ENCODE measurements around the gene ENTREP1.

The ENTREP1 gene

GRCh38 chr9:69334317-69334716, 9.3 kb downstream of the ENTREP1 start:
- Histone ChIP-seq H4K8ac (ENCODE audit: low read length) (no peak overlapping the region), H3K18ac (ENCODE audit: low read depth in 1 of 2, low read length in 2 of 2) (no peak overlapping the region)

GRCh38 chr9:69339620-69340019, 14.6 kb downstream of the ENTREP1 start:
- H3K23ac ChIP-seq (ENCODE audit: low read length in 2 of 2): no peak overlapping the region
- no peak overlapping the region for H4K91ac ChIP-seq (ENCODE audit: low read length)
- no peaks in the 10 kb centered on the region for H3K79me1 ChIP-seq (replicated peaks; ENCODE audit: low read length, poor library complexity, severe bottlenecking)
- H3K9ac ChIP-seq (ENCODE audit: low read length): no peak overlapping the region
- H3K4ac ChIP-seq (ENCODE audit: low read depth in 1 of 2, low read length in 2 of 2): no peak overlapping the region
- H2BK15ac ChIP-seq (ENCODE audit: low read depth, poor library complexity, severe bottlenecking): no peak overlapping the region
- 75% methylated on average over 1 of the region's 2 CpGs for WGBS
- H2AK5ac ChIP-seq (ENCODE audit: low read length, severe bottlenecking): no peak overlapping the region
- H3K27me3 ChIP-seq (ENCODE audit: control insufficient read depth in 1 of 2, insufficient read depth in 1 of 2, low read length in 2 of 2): no peaks in the 10 kb centered on the region
- H2BK120ac ChIP-seq (ENCODE audit: low read depth, low read length): no peak overlapping the region
- no peak overlapping the region for H2BK12ac ChIP-seq (ENCODE audit: low read length in 2 of 2)
- H3K36me3 ChIP-seq (ENCODE audit: control insufficient read depth in 1 of 2, insufficient read depth in 2 of 2, low read depth in 1 of 2, low read length in 2 of 2): no peaks in the 10 kb centered on the region
- H3K9me3 ChIP-seq (ENCODE audit: control insufficient read depth, low read length): no peaks in the 10 kb centered on the region
- H2BK5ac ChIP-seq (ENCODE audit: low read depth, low read length, poor library complexity, severe bottlenecking): no peak overlapping the region
- no peak overlapping the region for H3K4me2 ChIP-seq (ENCODE audit: low read length, poor library complexity, severe bottlenecking)
- no peak overlapping the region for H3K14ac ChIP-seq (ENCODE audit: low read length in 2 of 2)
- H3K18ac ChIP-seq (ENCODE audit: low read depth in 1 of 2, low read length in 2 of 2): no peak overlapping the region
- no peak for DNase-seq
- no peak overlapping the region for H3K4me3 ChIP-seq (ENCODE audit: insufficient read depth in 1 of 2, low read depth in 1 of 2, low read length in 2 of 2)
- H4K8ac ChIP-seq (ENCODE audit: low read length): no peak overlapping the region
- H3K4me1 ChIP-seq (ENCODE audit: control insufficient read depth, insufficient read depth, low read depth, low read length): no peaks in the 10 kb centered on the region
- no peak overlapping the region for H2AFZ ChIP-seq (ENCODE audit: low read depth, low read length)
- no peak overlapping the region for H3K27ac ChIP-seq (ENCODE audit: low read length, poor library complexity, severe bottlenecking)

More at GRCh38 chr9:69334317-69334716, 9.3 kb downstream of the ENTREP1 start:
- no peak overlapping the region for H2BK5ac ChIP-seq (ENCODE audit: low read depth, low read length, poor library complexity, severe bottlenecking)
- no peak overlapping the region for H3K4me3 ChIP-seq (ENCODE audit: insufficient read depth in 1 of 2, low read depth in 1 of 2, low read length in 2 of 2)
- H4K91ac ChIP-seq (ENCODE audit: low read length): no peak overlapping the region
- H3K27ac ChIP-seq (ENCODE audit: low read length, poor library complexity, severe bottlenecking): no peak overlapping the region
- no peak overlapping the region for H3K23ac ChIP-seq (ENCODE audit: low read length in 2 of 2)
- H2BK120ac ChIP-seq (ENCODE audit: low read depth, low read length): no peak overlapping the region
- no peaks in the 10 kb centered on the region for H3K4me1 ChIP-seq (ENCODE audit: control insufficient read depth, insufficient read depth, low read depth, low read length)
- no peak for DNase-seq
- H2BK12ac ChIP-seq (ENCODE audit: low read length in 2 of 2): no peak overlapping the region
- no peak overlapping the region for H3K14ac ChIP-seq (ENCODE audit: low read length in 2 of 2)
- H3K36me3 ChIP-seq (ENCODE audit: control insufficient read depth in 1 of 2, insufficient read depth in 2 of 2, low read depth in 1 of 2, low read length in 2 of 2): no peaks in the 10 kb centered on the region
- H2AFZ ChIP-seq (ENCODE audit: low read depth, low read length): no peak overlapping the region
- peaks cover 0 to 7% of the 10 kb centered on the region in 2 experiments for H3K27me3 ChIP-seq (ENCODE audit: control insufficient read depth in 1 of 2, insufficient read depth in 1 of 2, low read length in 2 of 2)
- H3K4ac ChIP-seq (ENCODE audit: low read depth in 1 of 2, low read length in 2 of 2): no peak overlapping the region
- H2BK15ac ChIP-seq (ENCODE audit: low read depth, poor library complexity, severe bottlenecking): no peak overlapping the region
- H3K9ac ChIP-seq (ENCODE audit: low read length): no peak overlapping the region
- H2AK5ac ChIP-seq (ENCODE audit: low read length, severe bottlenecking): no peak overlapping the region
- H3K79me1 ChIP-seq (replicated peaks; ENCODE audit: low read length, poor library complexity, severe bottlenecking): no peaks in the 10 kb centered on the region
- no peaks in the 10 kb centered on the region for H3K9me3 ChIP-seq (ENCODE audit: control insufficient read depth, low read length)
- H3K4me2 ChIP-seq (ENCODE audit: low read length, poor library complexity, severe bottlenecking): no peak overlapping the region

DNA sequence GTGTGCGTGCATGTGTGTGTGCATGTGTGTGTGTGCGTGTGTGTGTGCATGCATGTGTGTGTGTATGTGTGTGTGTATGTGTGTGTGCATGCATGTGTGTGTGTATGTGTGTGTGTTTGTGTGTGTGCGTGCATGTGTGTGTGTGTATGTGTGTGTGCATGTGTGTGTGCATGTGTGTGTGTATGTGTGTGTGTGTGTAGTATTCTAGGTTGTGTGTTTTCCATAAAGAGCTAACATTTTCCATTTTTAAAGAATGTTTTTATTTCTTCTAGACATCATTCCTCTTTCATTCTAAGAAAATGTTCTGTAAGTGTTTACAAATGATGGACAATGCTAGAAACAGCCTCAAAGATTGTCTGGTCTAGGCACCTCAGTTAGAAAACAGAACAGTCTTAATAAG, 15.6 kb downstream of the ENTREP1 start:
- H2BK120ac ChIP-seq (ENCODE audit: low read depth, low read length): no peak overlapping the region
- H3K4me2 ChIP-seq (ENCODE audit: low read length, poor library complexity, severe bottlenecking): no peak overlapping the region
- no peak overlapping the region for H3K14ac ChIP-seq (ENCODE audit: low read length in 2 of 2)
- H4K91ac ChIP-seq (ENCODE audit: low read length): no peak overlapping the region
- H2BK15ac ChIP-seq (ENCODE audit: low read depth, poor library complexity, severe bottlenecking): no peak overlapping the region
- H3K9ac ChIP-seq (ENCODE audit: low read length): no peak overlapping the region
- no peaks in the 10 kb centered on the region for H3K27me3 ChIP-seq (ENCODE audit: control insufficient read depth in 1 of 2, insufficient read depth in 1 of 2, low read length in 2 of 2)
- H3K4me3 ChIP-seq (ENCODE audit: insufficient read depth in 1 of 2, low read depth in 1 of 2, low read length in 2 of 2): no peak overlapping the region
- no peak overlapping the region for H4K8ac ChIP-seq (ENCODE audit: low read length)
- no peaks in the 10 kb centered on the region for H3K79me1 ChIP-seq (replicated peaks; ENCODE audit: low read length, poor library complexity, severe bottlenecking)
- no peaks in the 10 kb centered on the region for H3K9me3 ChIP-seq (ENCODE audit: control insufficient read depth, low read length)
- H3K36me3 ChIP-seq (ENCODE audit: control insufficient read depth in 1 of 2, insufficient read depth in 2 of 2, low read depth in 1 of 2, low read length in 2 of 2): no peaks in the 10 kb centered on the region
- no peak overlapping the region for H2AFZ ChIP-seq (ENCODE audit: low read depth, low read length)
- 0% methylated on average over 2 of the region's 3 CpGs for WGBS
- H3K23ac ChIP-seq (ENCODE audit: low read length in 2 of 2): no peak overlapping the region
- no peak for DNase-seq
- no peak overlapping the region for H3K4ac ChIP-seq (ENCODE audit: low read depth in 1 of 2, low read length in 2 of 2)
- H3K4me1 ChIP-seq (ENCODE audit: control insufficient read depth, insufficient read depth, low read depth, low read length): no peaks in the 10 kb centered on the region
- H3K27ac ChIP-seq (ENCODE audit: low read length, poor library complexity, severe bottlenecking): no peak overlapping the region
- no peak overlapping the region for H2BK12ac ChIP-seq (ENCODE audit: low read length in 2 of 2)
- no peak overlapping the region for H2AK5ac ChIP-seq (ENCODE audit: low read length, severe bottlenecking)
- H2BK5ac ChIP-seq (ENCODE audit: low read depth, low read length, poor library complexity, severe bottlenecking): no peak overlapping the region
- no peak overlapping the region for H3K18ac ChIP-seq (ENCODE audit: low read depth in 1 of 2, low read length in 2 of 2)

GRCh38 chr9:69342769-69343168, 17.8 kb downstream of the ENTREP1 start:
- Histone ChIP-seq H4K91ac (ENCODE audit: low read length) (no peak overlapping the region), H2AFZ (ENCODE audit: low read depth, low read length) (no peak overlapping the region), H3K4me1 (ENCODE audit: control insufficient read depth, insufficient read depth, low read depth, low read length) (no peaks in the 10 kb centered on the region), H3K23ac (ENCODE audit: low read length in 2 of 2) (no peak overlapping the region), H3K4me2 (ENCODE audit: low read length, poor library complexity, severe bottlenecking) (no peak overlapping the region), H2BK120ac (ENCODE audit: low read depth, low read length) (no peak overlapping the region), H2BK15ac (ENCODE audit: low read depth, poor library complexity, severe bottlenecking) (no peak overlapping the region), H3K18ac (ENCODE audit: low read depth in 1 of 2, low read length in 2 of 2) (no peak overlapping the region), H3K4ac (ENCODE audit: low read depth in 1 of 2, low read length in 2 of 2) (no peak overlapping the region), H3K36me3 (ENCODE audit: control insufficient read depth in 1 of 2, insufficient read depth in 2 of 2, low read depth in 1 of 2, low read length in 2 of 2) (no peaks in the 10 kb centered on the region), H3K79me1 (replicated peaks; ENCODE audit: low read length, poor library complexity, severe bottlenecking) (no peaks in the 10 kb centered on the region), H2AK5ac (ENCODE audit: low read length, severe bottlenecking) (no peak overlapping the region), H3K9ac (ENCODE audit: low read length) (no peak overlapping the region), H4K8ac (ENCODE audit: low read length) (no peak overlapping the region), H2BK12ac (ENCODE audit: low read length in 2 of 2) (no peak overlapping the region), H2BK5ac (ENCODE audit: low read depth, low read length, poor library complexity, severe bottlenecking) (no peak overlapping the region), H3K14ac (ENCODE audit: low read length in 2 of 2) (no peak overlapping the region), H3K27ac (ENCODE audit: low read length, poor library complexity, severe bottlenecking) (no peak overlapping the region), H3K9me3 (ENCODE audit: control insufficient read depth, low read length) (no peaks in the 10 kb centered on the region), H3K4me3 (ENCODE audit: insufficient read depth in 1 of 2, low read depth in 1 of 2, low read length in 2 of 2) (no peak overlapping the region), H3K27me3 (ENCODE audit: control insufficient read depth in 1 of 2, insufficient read depth in 1 of 2, low read length in 2 of 2) (no peaks in the 10 kb centered on the region)
- no peak for DNase-seq
- 80% methylated on average over 1 of the region's 1 CpG for WGBS

All from mesenchymal stem cell (in vitro differentiated cells and primary cell).